Mesodermal cell (in vitro differentiated cells): ENCODE results near the gene MICA.
"Not testable (repeated sequence)": the region's sequence is repeated elsewhere in the genome, so short reads cannot be mapped to it uniquely, and the experiment has no call there.

Source experiments
- H3K27ac ChIP-seq: 2 replicates; pipeline ENCODE4 v1.7.0; 2013; ENCODE audit warnings: mild to moderate bottlenecking, low read depth, low read length, moderate library complexity; ENCODE audit not compliant: severe bottlenecking
- H3K36me3 ChIP-seq: 2 replicates; pipeline ENCODE4 v1.7.1; 2013; ENCODE audit warnings: mild to moderate bottlenecking, low read length, moderate library complexity; ENCODE audit not compliant: control insufficient read depth, insufficient read depth
- H3K4me1 ChIP-seq: one replicate; pipeline ENCODE4 v1.7.1; 2013; ENCODE audit warnings: mild to moderate bottlenecking, low read length; ENCODE audit not compliant: insufficient read depth, control insufficient read depth, poor library complexity, severe bottlenecking
- H3K4me3 ChIP-seq: 2 replicates; pipeline ENCODE4 v1.7.0; 2013; ENCODE audit warnings: low read length, control low read depth, mild to moderate bottlenecking; ENCODE audit not compliant: insufficient read depth, poor library complexity, severe bottlenecking; ENCODE audit errors: extremely low read depth
- H3K9me3 ChIP-seq: 2 replicates; pipeline ENCODE4 v1.7.1; 2013; ENCODE audit warnings: mild to moderate bottlenecking, low read length, moderate library complexity; ENCODE audit not compliant: control insufficient read depth
- WGBS, 2 experiments: methylation state at CpG; one replicate each; pipeline ENCODE4 v1.1.5; 2013; ENCODE audit warnings: missing lambda C conversion rate in 2 of 2; ENCODE audit not compliant: insufficient coverage in 2 of 2; 5-methylcytosine and 5-hydroxymethylcytosine counted together

The MICA gene

GRCh38 chr6:31414771-31415265 is 11.4 kb downstream of the MICA start:
- H3K4me3 ChIP-seq = no peak overlapping the region
- no peak overlapping the region for H3K27ac ChIP-seq
- H3K9me3 ChIP-seq = no peaks in the 10 kb centered on the region
- H3K36me3 ChIP-seq = peaks cover 64% of the 10 kb centered on the region
- whole genome bisulfite sequencing, 2 experiments = 82 to 92% methylated on average over 3 of the region's 6 CpGs
- no peaks in the 10 kb centered on the region for H3K4me1 ChIP-seq

- no peaks in the 10 kb centered on the region for H3K4me1 ChIP-seq
- H3K36me3 ChIP-seq = peaks cover 51% of the 10 kb centered on the region
- H3K9me3 ChIP-seq = no peaks in the 10 kb centered on the region
- H3K27ac ChIP-seq = no peak overlapping the region
- H3K4me3 ChIP-seq = no peak overlapping the region
- WGBS, 2 experiments = 88 to 94% methylated on average over 3 to 4 of the region's 5 CpGs
These were observed 13.1 kb downstream of the MICA start for GRCh38 chr6:31416394-31417014.

DNA sequence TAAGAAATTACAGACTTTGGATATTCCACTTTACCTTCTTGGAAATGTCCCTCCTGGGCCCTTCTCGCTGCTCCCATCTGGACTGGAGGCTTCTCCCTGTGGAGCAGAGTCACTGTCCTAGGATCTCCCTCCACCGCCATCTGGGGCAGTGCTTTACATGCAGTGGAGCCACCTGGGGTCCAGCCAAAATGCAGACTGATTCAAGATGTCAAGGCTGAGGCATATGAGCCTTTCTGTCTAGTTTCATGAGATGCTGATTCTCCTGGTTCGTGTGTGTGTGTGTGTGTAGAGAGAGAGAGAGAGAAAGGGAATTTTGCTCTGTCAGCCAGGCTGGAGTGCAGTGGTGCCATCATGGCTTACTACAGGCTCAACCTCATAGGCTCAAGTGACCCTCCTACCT is 14.9 kb downstream of the MICA start:
- no peaks in the 10 kb centered on the region for H3K4me1 ChIP-seq
- no peak overlapping the region for H3K4me3 ChIP-seq
- H3K27ac ChIP-seq = no peak overlapping the region
- H3K9me3 ChIP-seq = no peaks in the 10 kb centered on the region
- H3K36me3 ChIP-seq = peaks cover 34% of the 10 kb centered on the region
- 100% methylated on average over 2 to 3 of the region's 3 CpGs for WGBS, 2 experiments

DNA sequence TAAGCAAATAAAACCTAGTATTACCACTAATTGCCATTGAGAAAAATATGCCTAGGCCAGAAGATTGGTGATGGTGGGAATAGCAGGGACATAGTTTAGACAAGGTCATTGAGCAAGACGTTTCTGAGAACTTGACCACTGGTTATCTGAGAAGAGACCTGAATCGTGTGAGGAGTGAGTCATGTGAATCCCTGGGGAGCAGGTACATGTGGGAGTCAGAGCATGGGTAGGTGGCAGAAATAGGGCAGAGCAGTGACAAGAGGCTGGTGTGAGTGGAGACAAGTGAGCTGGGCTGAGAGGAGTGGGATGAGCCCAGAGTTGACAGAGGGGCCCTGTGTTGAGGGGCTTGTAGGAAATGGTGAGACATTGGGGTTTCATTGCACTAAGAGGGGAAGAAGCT is 16.4 kb downstream of the MICA start:
- Histone ChIP-seq H3K4me3 (no peak overlapping the region), H3K9me3 (no peaks in the 10 kb centered on the region), H3K4me1 (no peaks in the 10 kb centered on the region), H3K27ac (no peak overlapping the region), H3K36me3 (peaks cover 18% of the 10 kb centered on the region)
- 36 to 61% methylated on average over 1 to 2 of the region's 2 CpGs for WGBS, 2 experiments

GRCh38 chr6:31420546-31420945 is 17.2 kb downstream of the MICA start:
- Histone ChIP-seq H3K36me3 (peaks cover 12% of the 10 kb centered on the region), H3K4me3 (no peak overlapping the region), H3K27ac (no peak overlapping the region), H3K4me1 (no peaks in the 10 kb centered on the region), H3K9me3 (no peaks in the 10 kb centered on the region)
- WGBS, 2 experiments = 86% methylated on average over 1 of the region's 2 CpGs; no CpG with 5 or more reads in 1 of the 2 experiments

DNA sequence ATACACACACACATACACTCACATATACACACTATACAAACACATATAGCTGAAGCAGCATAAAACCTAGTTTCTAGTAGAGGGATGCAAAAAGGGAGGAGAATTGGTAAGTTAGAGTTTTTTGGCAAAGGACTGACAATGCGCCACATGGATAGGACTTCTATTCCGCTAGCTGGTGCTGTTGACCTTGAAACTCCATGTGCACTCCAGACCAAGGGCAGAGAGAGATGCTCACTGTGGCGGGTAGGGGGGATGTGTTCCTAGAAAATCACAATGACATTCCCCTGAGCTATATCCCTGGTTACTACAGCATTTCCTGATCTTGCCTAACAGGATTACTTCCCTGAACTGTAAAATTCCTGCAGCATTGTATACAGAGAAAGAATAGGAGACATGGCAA is 19.2 kb downstream of the MICA start:
- Histone ChIP-seq H3K9me3 (no peaks in the 10 kb centered on the region), H3K4me3 (no peak overlapping the region), H3K36me3 (no peaks in the 10 kb centered on the region), H3K27ac (no peak overlapping the region), H3K4me1 (no peaks in the 10 kb centered on the region)
- WGBS, 2 experiments = 90 to 100% methylated on average over 2 of the region's 3 CpGs

DNA sequence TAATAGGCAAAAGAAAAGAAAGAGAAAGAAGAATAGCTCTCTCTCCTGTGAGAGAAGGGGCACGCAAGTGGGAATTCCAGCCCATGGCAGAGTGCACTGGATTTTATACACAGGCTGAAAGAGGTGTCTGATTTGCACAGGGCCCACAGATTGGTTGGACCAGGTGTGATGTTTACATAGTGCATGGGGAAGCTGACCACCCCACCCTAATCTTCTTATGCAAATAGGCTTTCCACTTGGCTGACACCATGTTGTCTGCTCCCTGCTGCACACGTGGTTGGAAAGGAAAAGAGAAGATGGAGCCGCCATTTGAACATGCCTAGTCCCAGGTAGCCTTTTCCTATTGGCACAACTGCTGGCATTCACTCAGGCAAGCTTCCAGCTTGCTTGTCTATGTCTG is 20.2 kb downstream of the MICA start:
- WGBS, 2 experiments = 68 to 76% methylated on average over 3 of the region's 3 CpGs
- H3K36me3 ChIP-seq = no peaks in the 10 kb centered on the region
- H3K27ac ChIP-seq = no peak overlapping the region
- H3K4me1 ChIP-seq = no peaks in the 10 kb centered on the region
- H3K9me3 ChIP-seq = no peaks in the 10 kb centered on the region
- H3K4me3 ChIP-seq = no peak overlapping the region

DNA sequence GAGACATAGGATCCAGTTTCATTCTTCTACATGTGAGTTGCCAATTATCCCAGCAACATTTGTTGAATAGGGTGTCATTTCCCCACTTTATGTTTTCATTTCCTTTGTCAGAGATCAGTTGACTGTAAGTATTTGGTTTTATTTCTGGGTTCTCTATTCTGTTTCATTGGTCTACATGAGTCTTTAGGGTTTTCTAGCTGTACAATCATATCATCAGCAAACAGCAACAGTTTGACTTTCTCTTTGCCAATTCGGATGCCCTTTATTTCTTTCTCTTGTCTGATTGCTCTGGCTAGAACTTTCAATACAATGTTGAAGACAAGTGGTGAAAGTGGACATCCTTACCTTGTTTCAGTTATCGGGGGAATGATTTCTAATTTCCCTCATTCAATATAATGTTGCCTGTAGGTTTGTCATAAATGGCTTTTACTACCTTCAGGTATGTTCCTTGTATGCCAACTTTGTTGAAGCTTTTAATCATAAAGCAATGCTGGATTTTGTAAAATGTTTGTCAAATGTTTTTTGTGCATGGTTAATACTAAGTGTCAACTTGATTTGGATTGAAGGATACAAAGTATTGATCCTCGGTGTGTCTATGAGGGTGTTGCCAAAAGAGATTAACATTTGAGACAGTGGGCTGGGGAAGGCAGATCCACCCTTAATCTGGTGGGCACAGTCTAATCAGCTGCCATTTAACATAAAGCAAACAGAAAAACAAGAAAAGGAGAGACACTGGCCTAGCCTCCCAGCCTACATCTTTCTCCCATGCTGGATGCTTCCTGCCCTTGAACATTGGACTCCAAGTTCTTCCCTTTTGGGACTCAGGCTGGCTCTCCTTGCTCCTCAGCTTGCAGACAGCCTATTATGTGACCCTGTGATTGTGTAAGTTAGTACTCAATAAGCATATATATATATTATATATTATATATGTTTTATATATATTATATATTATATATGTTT is 23.3 kb downstream of the MICA start:
- Histone ChIP-seq H3K9me3 (peaks cover 10% of the 10 kb centered on the region), H3K36me3 (no peaks in the 10 kb centered on the region), H3K27ac (no peak overlapping the region), H3K4me3 (no peak overlapping the region), H3K4me1 (no peaks in the 10 kb centered on the region)
- 92 to 100% methylated on average over 1 to 2 of the region's 3 CpGs for WGBS, 2 experiments

DNA sequence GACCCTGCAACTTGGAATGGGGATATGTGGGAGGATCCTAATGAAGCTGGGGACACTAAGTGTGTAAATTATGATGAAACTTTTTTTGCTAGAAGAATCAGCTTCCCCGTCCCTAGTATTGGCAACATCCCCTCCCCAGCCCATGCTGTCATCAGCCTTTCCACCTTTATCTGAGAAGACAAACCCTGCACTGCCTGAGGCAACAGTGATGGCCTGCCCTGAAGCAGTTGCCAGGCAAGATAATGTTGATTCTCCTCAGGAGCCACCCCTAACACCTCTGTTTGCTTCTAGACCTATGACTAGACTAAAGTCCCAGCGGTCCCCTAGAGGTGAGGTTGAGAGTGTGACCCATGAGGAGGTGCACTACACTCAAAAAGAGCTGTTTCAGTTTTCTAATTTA is 27.1 kb downstream of the MICA start:
- Histone ChIP-seq H3K9me3 (peaks cover 10% of the 10 kb centered on the region), H3K4me1 (no peaks in the 10 kb centered on the region), H3K27ac (no peak overlapping the region), H3K36me3 (no peaks in the 10 kb centered on the region), H3K4me3 (no peak overlapping the region)
- WGBS, 2 experiments = 80 to 100% methylated on average over 1 of the region's 2 CpGs

DNA sequence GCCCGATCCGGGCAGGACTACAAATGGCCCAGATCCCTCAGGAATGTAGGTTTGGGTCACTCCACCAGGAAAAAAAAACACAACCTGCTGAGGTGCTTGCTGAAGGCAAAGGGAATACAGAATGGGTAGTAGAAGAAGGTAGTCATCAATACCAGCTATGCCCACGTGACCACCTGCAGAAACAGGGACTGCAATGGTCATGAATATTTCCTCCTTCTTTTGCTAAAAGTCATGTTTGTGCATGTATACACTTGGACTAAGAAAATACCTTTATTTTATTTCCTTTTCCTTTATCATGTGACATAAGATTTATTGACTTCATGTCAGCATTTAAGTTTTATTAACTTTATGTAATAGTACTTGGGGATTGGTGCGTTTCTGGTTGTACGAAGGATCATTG is 31.7 kb downstream of the MICA start:
- not testable (repeated sequence) for H3K36me3 ChIP-seq, H3K4me1 ChIP-seq, H3K27ac ChIP-seq, H3K4me3 ChIP-seq
- H3K9me3 ChIP-seq = peaks cover 24% of the 10 kb centered on the region
- 96% methylated on average over 4 of the region's 5 CpGs for WGBS, 2 experiments

GRCh38 chr6:31438222-31438621 is 34.8 kb downstream of the MICA start:
- Histone ChIP-seq H3K9me3 (peaks cover 16% of the 10 kb centered on the region), H3K4me1 (no peaks in the 10 kb centered on the region), H3K36me3 (no peaks in the 10 kb centered on the region), H3K4me3 (no peak overlapping the region), H3K27ac (no peak overlapping the region)
- 85 to 89% methylated on average over 1 of the region's 2 CpGs for WGBS, 2 experiments
